OCI-LY7 (cell line): ENCODE measurements around the gene TM9SF1.

ENCODE experiments used
- EZH2phosphoT487 ChIP-seq: fragments of 200-600 bp; sonication (generic); IDR thresholded peaks from 2 replicates; pipeline ENCODE4 v1.6.1; 2018; ENCODE audit warnings: low read depth, borderline replicate concordance, mild to moderate bottlenecking, mixed run types, antibody characterized with exemption, low read length, moderate library complexity, mixed read lengths
- TF ChIP-seq, protein P1 (sequence below): fragments of 200-600 bp; sonication (generic); conservative IDR thresholded peaks from 2 replicates; pipeline ENCODE4 v1.5.1; 2014; ENCODE audit warnings: mild to moderate bottlenecking, antibody characterized with exemption, low read length, moderate library complexity, mixed read lengths

DNA sequence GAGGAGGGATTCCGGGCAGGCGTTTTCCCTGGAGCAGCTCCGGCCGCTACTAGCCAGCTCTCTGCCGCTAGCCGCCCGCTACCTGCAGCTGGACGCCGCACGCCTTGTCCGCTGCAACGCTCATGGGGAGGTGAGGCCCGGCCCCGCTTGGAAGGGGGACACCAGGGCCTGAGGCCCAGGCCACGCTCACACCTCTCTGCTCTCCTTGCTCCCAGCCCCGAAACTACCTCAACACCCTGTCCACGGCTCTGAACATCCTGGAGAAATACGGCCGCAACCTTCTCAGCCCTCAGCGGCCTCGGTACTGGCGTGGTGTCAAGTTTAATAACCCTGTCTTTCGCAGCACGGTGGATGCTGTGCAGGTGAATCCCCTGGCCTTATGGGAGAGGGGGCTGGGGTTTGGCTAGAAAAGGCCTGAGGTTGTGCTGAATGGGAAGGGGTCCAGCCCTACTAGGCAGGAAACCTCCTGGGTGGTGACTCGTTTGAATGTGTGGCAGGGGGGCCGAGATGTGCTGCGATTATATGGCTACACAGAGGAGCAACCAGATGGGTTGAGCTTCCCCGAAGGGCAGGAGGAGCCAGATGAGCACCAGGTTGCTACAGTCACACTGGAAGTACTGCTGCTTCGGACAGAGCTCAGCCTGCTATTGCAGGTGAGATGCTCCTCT is 47.3 kb downstream of the TM9SF1 start:
- TF ChIP-seq, protein P1, sequence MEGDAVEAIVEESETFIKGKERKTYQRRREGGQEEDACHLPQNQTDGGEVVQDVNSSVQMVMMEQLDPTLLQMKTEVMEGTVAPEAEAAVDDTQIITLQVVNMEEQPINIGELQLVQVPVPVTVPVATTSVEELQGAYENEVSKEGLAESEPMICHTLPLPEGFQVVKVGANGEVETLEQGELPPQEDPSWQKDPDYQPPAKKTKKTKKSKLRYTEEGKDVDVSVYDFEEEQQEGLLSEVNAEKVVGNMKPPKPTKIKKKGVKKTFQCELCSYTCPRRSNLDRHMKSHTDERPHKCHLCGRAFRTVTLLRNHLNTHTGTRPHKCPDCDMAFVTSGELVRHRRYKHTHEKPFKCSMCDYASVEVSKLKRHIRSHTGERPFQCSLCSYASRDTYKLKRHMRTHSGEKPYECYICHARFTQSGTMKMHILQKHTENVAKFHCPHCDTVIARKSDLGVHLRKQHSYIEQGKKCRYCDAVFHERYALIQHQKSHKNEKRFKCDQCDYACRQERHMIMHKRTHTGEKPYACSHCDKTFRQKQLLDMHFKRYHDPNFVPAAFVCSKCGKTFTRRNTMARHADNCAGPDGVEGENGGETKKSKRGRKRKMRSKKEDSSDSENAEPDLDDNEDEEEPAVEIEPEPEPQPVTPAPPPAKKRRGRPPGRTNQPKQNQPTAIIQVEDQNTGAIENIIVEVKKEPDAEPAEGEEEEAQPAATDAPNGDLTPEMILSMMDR, result no peak
- no peak for TF ChIP-seq EZH2phosphoT487
